GM12873 (cell line): ENCODE results near the gene ADAM15.

Source experiments
- CTCF ChIP-seq: IDR thresholded peaks from 2 replicates; pipeline ENCODE4 v1.5.1; 2012; ENCODE audit warnings: low read depth, mild to moderate bottlenecking, moderate library complexity, low read length, control low read depth; ENCODE audit not compliant: insufficient read depth; ENCODE audit errors: missing control alignments

ADAM15 gene

GRCh38 chr1:155106862-155107261 lies 55.7 kb downstream of the ADAM15 start:
- TF ChIP-seq CTCF, result no peak

- no peak for TF ChIP-seq CTCF
Observed at GRCh38 chr1:155107309-155108264, 56.5 kb downstream of the ADAM15 start.

- no peak for TF ChIP-seq CTCF
Observed at GRCh38 chr1:155108296-155108695, 57.2 kb downstream of the ADAM15 start.

DNA sequence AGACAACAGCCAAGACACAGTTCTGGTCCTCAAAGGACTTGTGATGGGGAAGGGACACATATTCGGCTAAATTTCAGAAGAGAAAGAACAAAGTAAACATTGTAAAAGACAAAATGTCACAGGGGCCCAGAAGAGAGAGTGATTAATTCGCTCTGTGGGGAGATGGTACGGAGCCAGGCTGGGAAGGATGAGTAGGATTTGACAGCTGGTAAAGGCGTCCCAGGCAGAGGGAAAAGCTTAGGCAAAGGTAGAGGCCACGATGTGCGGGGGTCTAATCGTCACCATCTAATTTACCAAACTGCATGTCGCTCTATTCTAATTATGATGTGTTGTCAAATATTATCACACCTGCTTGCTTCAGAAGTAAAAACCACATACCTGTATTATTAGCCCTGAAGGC lies 59.3 kb downstream of the ADAM15 start:
- no peak for TF ChIP-seq CTCF

DNA sequence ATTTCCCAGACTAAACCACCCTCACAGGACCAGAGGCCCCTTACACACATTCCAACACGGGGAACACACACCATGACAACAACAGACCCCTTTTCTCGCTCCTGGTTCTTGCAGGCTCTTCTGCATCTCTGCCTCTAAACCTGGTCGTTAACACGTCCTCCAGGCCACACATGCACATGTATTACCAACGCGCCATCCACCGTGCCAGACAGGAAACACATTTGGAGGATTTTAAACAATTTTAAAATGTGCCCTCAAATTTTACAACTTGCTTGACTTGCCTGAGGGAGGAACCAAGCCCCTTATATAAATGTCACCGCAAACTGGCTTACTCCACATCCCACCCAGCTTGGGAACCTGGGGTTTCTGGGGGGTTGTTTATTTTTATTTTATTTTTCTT lies 59.7 kb downstream of the ADAM15 start:
- TF ChIP-seq CTCF, result no peak
